Activated B cell treated with CpG ODN at 0.5 μM for 24 hours (primary cell): ENCODE results near the gene SASH1. TPM values are rescaled to one million over a fixed set of nuclear protein-coding genes. Genes with fewer than 3 reads are reported as not detected.

Experiments used
- ATAC-seq: fragments of 200-7000 bp; cut with Tn5 transposase; one replicate; pipeline ENCODE4 v1.10.0; 2021; ENCODE audit warnings: low read depth, mild to moderate bottlenecking, moderate library complexity
- CTCF ChIA-PET: fragments of 350-600 bp; sonication (Branson Sonifier 250); formaldehyde crosslinking; loops from one replicate; lab custom pipeline; 2021; ENCODE audit warnings: antibody characterized with exemption; lab: Charles Lee
- POLR2A ChIA-PET: fragments of 350-600 bp; sonication (Branson Sonifier 250); formaldehyde crosslinking; loops from one replicate; lab custom pipeline; 2021; ENCODE audit warnings: antibody characterized with exemption; lab: Charles Lee
- DNase-seq: peaks from one replicate; pipeline ENCODE4 v3.0.0; 2022
- H3K27ac Mint-ChIP-seq: one replicate; pipeline ENCODE4 v1.8.0; 2020; ENCODE audit warnings: mixed read lengths
- H3K27me3 Mint-ChIP-seq: one replicate; pipeline ENCODE4 v1.8.0; 2021; ENCODE audit warnings: mixed read lengths
- H3K36me3 Mint-ChIP-seq: one replicate; pipeline ENCODE4 v1.8.0; 2021; ENCODE audit warnings: low read depth, mixed read lengths
- H3K4me1 Mint-ChIP-seq: one replicate; pipeline ENCODE4 v1.8.0; 2021; ENCODE audit warnings: mixed read lengths
- H3K4me3 Mint-ChIP-seq: one replicate; pipeline ENCODE4 v1.8.0; 2020; ENCODE audit warnings: mild to moderate bottlenecking, mixed read lengths
- H3K9me3 Mint-ChIP-seq: one replicate; pipeline ENCODE4 v1.8.0; 2020; ENCODE audit warnings: mixed read lengths
- intact Hi-C: fragments of 100-400 bp; cut with micrococcal nuclease; formaldehyde crosslinking; loops from one replicate; pipeline ENCODE4 v1.15.1; 2024
- total RNA-seq: library from RNA; stranded (reverse); gene quantifications from 2 replicates; pipeline ENCODE4 v1.2.3, GENCODE V29; 2022
- TF ChIP-seq, protein P1 (sequence below): fragments of 200-600 bp; IDR thresholded peaks from one replicate; pipeline ENCODE4 v1.8.0; 2022; ENCODE audit warnings: antibody characterized with exemption, mild to moderate bottlenecking

The SASH1 gene
- total RNA-seq, 1 donor from 2014 or later = 0.49 TPM

DNA sequence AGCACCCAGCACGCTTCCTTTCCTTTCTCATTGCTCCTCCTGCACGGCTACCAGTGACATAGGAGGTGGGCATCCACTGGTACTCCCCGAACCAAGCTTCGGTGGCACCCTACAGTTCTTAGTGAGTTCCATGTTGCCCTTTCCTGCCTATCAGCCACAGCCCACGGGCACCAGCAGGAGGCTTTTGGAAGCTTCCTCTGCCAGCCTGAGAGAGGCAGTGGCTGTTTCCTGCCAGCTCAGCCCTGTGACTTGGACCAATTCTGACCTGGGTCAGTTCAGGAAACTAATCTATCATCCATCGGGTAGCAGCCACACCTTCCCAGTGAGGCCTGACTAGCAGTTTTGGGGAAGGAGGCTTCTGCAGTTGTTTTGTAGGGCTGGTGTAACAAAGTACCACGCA lies 227.8 kb downstream of the SASH1 start:
- Mint-ChIP-seq H3K36me3 (no peaks in the 10 kb centered on the region), H3K4me3 (no peak overlapping the region), H3K9me3 (no peaks in the 10 kb centered on the region), H3K4me1 (peaks cover 12% of the 10 kb centered on the region), H3K27ac (no peak overlapping the region), H3K27me3 (peaks cover 4% of the 10 kb centered on the region)
- intact Hi-C loops = loop anchor here (10.0 kb wide), 1 partner anchor 944 kb away; no protein-coding TSS in a partner anchor
- ATAC-seq (no peak), DNase-seq (no peak)
- CTCF ChIA-PET = no interaction called here
- POLR2A ChIA-PET = no interaction called here
- TF ChIP-seq, protein P1, sequence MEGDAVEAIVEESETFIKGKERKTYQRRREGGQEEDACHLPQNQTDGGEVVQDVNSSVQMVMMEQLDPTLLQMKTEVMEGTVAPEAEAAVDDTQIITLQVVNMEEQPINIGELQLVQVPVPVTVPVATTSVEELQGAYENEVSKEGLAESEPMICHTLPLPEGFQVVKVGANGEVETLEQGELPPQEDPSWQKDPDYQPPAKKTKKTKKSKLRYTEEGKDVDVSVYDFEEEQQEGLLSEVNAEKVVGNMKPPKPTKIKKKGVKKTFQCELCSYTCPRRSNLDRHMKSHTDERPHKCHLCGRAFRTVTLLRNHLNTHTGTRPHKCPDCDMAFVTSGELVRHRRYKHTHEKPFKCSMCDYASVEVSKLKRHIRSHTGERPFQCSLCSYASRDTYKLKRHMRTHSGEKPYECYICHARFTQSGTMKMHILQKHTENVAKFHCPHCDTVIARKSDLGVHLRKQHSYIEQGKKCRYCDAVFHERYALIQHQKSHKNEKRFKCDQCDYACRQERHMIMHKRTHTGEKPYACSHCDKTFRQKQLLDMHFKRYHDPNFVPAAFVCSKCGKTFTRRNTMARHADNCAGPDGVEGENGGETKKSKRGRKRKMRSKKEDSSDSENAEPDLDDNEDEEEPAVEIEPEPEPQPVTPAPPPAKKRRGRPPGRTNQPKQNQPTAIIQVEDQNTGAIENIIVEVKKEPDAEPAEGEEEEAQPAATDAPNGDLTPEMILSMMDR = no peak

DNA sequence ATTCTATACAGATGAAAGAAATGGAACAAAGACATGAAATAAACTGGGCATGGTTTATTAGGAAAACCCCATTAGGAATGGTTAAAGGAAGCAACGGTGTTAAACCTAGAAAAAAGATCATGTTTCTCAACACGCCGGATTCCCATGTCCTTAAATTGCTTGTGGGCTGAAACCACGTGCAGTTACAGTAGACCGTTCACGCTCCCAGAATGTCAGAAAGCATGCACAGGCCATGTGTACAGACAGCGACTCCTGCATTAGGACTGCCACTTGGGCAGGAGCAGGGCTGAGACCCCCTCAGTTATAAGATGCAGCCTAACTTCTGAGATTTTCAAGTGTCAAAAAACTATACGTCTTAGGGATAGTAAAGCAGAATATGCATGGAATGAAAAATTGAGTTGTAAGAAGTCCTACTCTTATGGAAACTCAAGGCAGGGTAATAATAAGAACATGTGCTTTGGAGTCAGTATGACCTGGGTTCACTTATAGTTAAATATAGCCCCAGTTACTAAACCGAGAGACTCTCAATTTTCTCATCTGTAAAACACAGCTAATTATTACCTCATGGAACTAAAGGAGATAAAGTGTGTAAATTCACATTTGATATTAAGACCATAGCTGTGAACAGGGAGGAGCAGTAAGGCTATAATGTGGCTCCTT lies 230.2 kb downstream of the SASH1 start:
- ChIA-PET CTCF (interaction anchor here (1.5 kb wide), 1 partner anchor 13 kb away, joined by 3 read pairs; no protein-coding TSS in a partner anchor), POLR2A (no interaction called here)
- no peaks in the 10 kb centered on the region for H3K9me3 Mint-ChIP-seq
- H3K36me3 Mint-ChIP-seq = no peaks in the 10 kb centered on the region
- no peak overlapping the region for H3K4me3 Mint-ChIP-seq
- H3K27me3 Mint-ChIP-seq = peaks cover 9% of the 10 kb centered on the region
- TF ChIP-seq, protein P1 = no peak
- no peak for DNase-seq
- no peak overlapping the region for H3K27ac Mint-ChIP-seq
- peaks cover under 1% of the 10 kb centered on the region for H3K4me1 Mint-ChIP-seq
- ATAC-seq = no peak
- intact Hi-C loops = loop anchor here (10.0 kb wide), 1 partner anchor 942 kb away; no protein-coding TSS in a partner anchor

DNA sequence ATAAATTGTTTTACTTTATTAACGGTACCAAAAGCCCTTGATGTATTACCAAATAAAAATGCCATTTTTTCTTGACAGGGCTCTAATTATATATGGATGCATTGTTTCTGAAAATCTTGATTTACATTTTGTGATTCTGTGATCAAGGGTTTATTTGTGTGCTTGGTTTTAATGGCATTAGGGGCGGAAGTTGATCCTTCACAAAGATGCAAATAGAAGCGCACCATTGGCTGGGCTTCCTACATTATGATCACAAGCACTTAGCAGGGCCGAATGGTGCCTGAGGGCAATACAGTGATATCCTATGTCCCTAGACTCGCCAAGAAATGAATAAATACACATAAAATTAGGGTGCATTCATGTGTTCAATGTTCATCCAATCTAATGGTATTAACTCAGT lies 231.3 kb downstream of the SASH1 start:
- Mint-ChIP-seq H3K27me3 (peaks cover 9% of the 10 kb centered on the region), H3K4me3 (no peak overlapping the region), H3K36me3 (no peaks in the 10 kb centered on the region), H3K9me3 (no peaks in the 10 kb centered on the region), H3K4me1 (peaks cover 8% of the 10 kb centered on the region), H3K27ac (no peak overlapping the region)
- intact Hi-C loops = loop anchor here (10.0 kb wide), 1 partner anchor 941 kb away; no protein-coding TSS in a partner anchor
- DNase-seq (no peak), ATAC-seq (no peak)
- ChIA-PET POLR2A (interaction anchor here (0.7 kb wide), 1 partner anchor 49 kb away, joined by 3 read pairs; no protein-coding TSS in a partner anchor), CTCF (no interaction called here)
- TF ChIP-seq, protein P1 = no peak

DNA sequence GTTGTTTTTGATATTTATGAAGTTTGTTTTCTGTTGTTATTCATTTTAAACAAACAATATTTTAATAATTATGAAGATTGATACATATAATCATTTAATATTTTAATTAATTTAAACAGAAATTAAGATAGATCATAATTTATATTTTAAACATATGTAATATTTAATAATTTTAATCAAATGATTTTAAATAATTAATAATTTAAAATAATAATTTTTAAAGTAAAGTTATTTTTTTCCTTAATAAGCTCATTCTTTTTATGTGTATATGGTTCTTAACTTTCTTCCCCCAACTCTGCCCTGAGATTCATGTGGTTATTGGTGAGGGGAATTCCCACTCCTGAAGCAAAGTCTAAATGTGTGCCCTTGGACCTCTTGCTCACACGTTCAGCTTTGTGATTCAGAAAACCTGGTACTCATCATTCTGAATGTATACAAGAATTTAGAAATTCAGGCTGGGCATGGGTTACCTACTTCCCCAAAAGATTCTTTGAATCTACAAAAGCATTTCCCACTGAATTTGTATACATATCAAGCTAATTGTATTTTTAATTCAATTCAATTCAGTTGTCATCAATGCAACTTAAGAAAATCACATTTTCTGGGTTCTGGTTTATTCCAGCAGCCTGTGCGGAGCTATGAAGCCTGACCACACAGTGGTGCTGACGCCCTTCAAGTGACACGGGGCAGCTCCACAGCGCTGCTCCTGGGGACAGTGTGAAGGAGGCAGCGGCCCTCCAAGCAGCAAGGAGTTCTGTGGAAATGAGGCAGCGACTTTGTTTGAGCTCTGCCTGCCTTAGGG lies 235.2 kb downstream of the SASH1 start:
- TF ChIP-seq, protein P1 = no peak
- ChIA-PET CTCF (interaction anchor here (0.6 to 3.0 kb wide), 65 partner anchors 10 to 1115 kb away, joined by 3 to 47 read pairs (median 5); partner anchors contain the start of gene UST), POLR2A (interaction anchor here (0.6 to 2.9 kb wide), 6 partner anchors 20 to 182 kb away, joined by 3 to 12 read pairs (median 6); partner anchors contain the start of gene UST)
- intact Hi-C loops = loop anchor here (1.0 to 10.0 kb wide), 7 partner anchors 79 to 937 kb away; no protein-coding TSS in a partner anchor
- Mint-ChIP-seq H3K4me1 (peaks cover 14% of the 10 kb centered on the region), H3K4me3 (no peak overlapping the region), H3K27me3 (peaks cover 7% of the 10 kb centered on the region), H3K27ac (peak overlapping the region; percentile 55), H3K36me3 (no peaks in the 10 kb centered on the region), H3K9me3 (no peaks in the 10 kb centered on the region)
- peak; percentile 56 for DNase-seq
- peak; percentile 100 for ATAC-seq
